Astrocyte (in vitro differentiated cells and primary cell): ENCODE data around the gene IFT43. TPM values are rescaled to one million over a fixed set of nuclear protein-coding genes. Genes with fewer than 3 reads are reported as not detected.

Experiments used
- DNase-seq: peaks from one replicate; pipeline ENCODE4 v3.0.0-alpha.2; 2010; ENCODE audit warnings: low read depth
- FAIRE-seq: peaks from 2 replicates; lab custom pipeline; 2011; peaks lifted over from hg19 to GRCh38; lab: Jason Lieb, UNC
- H2AFZ ChIP-seq: 2 replicates; pipeline ENCODE4 v1.6.0; 2012; ENCODE audit warnings: low read depth, low read length, inconsistent platforms
- H3K27ac ChIP-seq: 2 replicates; pipeline ENCODE4 v1.5.1; 2011; ENCODE audit warnings: low read depth, low read length, inconsistent platforms
- H3K27me3 ChIP-seq: 2 replicates; pipeline ENCODE4 v1.6.0; 2011; ENCODE audit warnings: low read length, inconsistent platforms; ENCODE audit not compliant: insufficient read depth
- H3K36me3 ChIP-seq: 2 replicates; pipeline ENCODE4 v1.5.1; 2011; ENCODE audit warnings: low read length, inconsistent platforms; ENCODE audit not compliant: insufficient read depth
- H3K4me1 ChIP-seq: 2 replicates; pipeline ENCODE4 v1.5.1; 2011; ENCODE audit warnings: low read length, inconsistent platforms; ENCODE audit not compliant: insufficient read depth
- H3K4me2 ChIP-seq: 2 replicates; pipeline ENCODE4 v1.6.0; 2012; ENCODE audit warnings: low read length, inconsistent platforms
- H3K4me3 ChIP-seq: 2 replicates; pipeline ENCODE4 v1.5.1; 2011; ENCODE audit warnings: low read depth, mild to moderate bottlenecking, low read length, inconsistent platforms; ENCODE audit not compliant: insufficient read depth
- H3K79me2 ChIP-seq: 2 replicates; pipeline ENCODE4 v1.6.0; 2012; ENCODE audit warnings: mild to moderate bottlenecking, low read length, inconsistent platforms; ENCODE audit not compliant: insufficient read depth
- H3K9ac ChIP-seq: 2 replicates; pipeline ENCODE4 v1.6.0; 2012; ENCODE audit warnings: mild to moderate bottlenecking, low read length, inconsistent platforms
- H3K9me3 ChIP-seq: 2 replicates; pipeline ENCODE4 v1.5.1; 2012; ENCODE audit warnings: low read depth, mild to moderate bottlenecking, low read length, inconsistent platforms; ENCODE audit not compliant: insufficient read depth
- H4K20me1 ChIP-seq: 2 replicates; pipeline ENCODE4 v1.6.0; 2012; ENCODE audit warnings: low read length, inconsistent platforms; ENCODE audit not compliant: insufficient read depth
- H3K27ac Mint-ChIP-seq: one replicate; pipeline ENCODE4 v1.8.0; 2021; ENCODE audit warnings: mild to moderate bottlenecking, mixed read lengths; ENCODE audit not compliant: unreplicated experiment
- H3K27me3 Mint-ChIP-seq: one replicate; pipeline ENCODE4 v1.8.0; 2021; ENCODE audit warnings: low read depth, mixed read lengths; ENCODE audit not compliant: unreplicated experiment
- H3K36me3 Mint-ChIP-seq: one replicate; pipeline ENCODE4 v1.8.0; 2021; ENCODE audit warnings: low read depth, mixed read lengths; ENCODE audit not compliant: unreplicated experiment
- H3K4me1 Mint-ChIP-seq: one replicate; pipeline ENCODE4 v1.8.0; 2021; ENCODE audit warnings: low read depth, mixed read lengths; ENCODE audit not compliant: unreplicated experiment
- H3K4me3 Mint-ChIP-seq: one replicate; pipeline ENCODE4 v1.8.0; 2021; ENCODE audit warnings: mild to moderate bottlenecking, moderate library complexity, mixed read lengths; ENCODE audit not compliant: unreplicated experiment
- H3K9me3 Mint-ChIP-seq: one replicate; pipeline ENCODE4 v1.8.0; 2021; ENCODE audit warnings: mild to moderate bottlenecking, mixed read lengths; ENCODE audit not compliant: unreplicated experiment
- CTCF ChIP-seq: IDR thresholded peaks from 2 replicates; pipeline ENCODE4 v1.5.1; 2011; ENCODE audit warnings: low read depth, mild to moderate bottlenecking, inconsistent platforms, low read length, moderate library complexity; ENCODE audit not compliant: insufficient read depth
- EZH2 ChIP-seq: IDR thresholded peaks from 2 replicates; pipeline ENCODE4 v1.6.1; 2012; ENCODE audit warnings: mild to moderate bottlenecking, low read length, inconsistent platforms; ENCODE audit not compliant: insufficient read depth
- total RNA-seq: library from RNA; stranded (reverse); gene quantifications from 2 replicates; pipeline ENCODE4 v1.2.1, GENCODE V29; 2021

Gene IFT43
- total RNA-seq, 1 donor from 2014 or later = 29.4 TPM

GRCh38 chr14:76125511-76125910 is 139.9 kb downstream of the IFT43 start:
- TF ChIP-seq EZH2 = no peak
- no peak for TF ChIP-seq CTCF
- Histone ChIP-seq H3K79me2 (no peaks in the 10 kb centered on the region), H3K4me3 (no peak overlapping the region), H3K9me3 (no peaks in the 10 kb centered on the region), H3K27ac (no peak overlapping the region), H3K27me3 (peaks cover 7% of the 10 kb centered on the region), H2AFZ (no peak overlapping the region), H3K4me2 (no peak overlapping the region), H3K9ac (no peak overlapping the region), H4K20me1 (no peaks in the 10 kb centered on the region), H3K4me1 (no peaks in the 10 kb centered on the region), H3K36me3 (no peaks in the 10 kb centered on the region)
- DNase-seq = no peak
- FAIRE-seq = no peak
- H3K36me3 Mint-ChIP-seq = no peaks in the 10 kb centered on the region
- peaks cover 4% of the 10 kb centered on the region for H3K9me3 Mint-ChIP-seq
- H3K4me1 Mint-ChIP-seq = no peaks in the 10 kb centered on the region
- no peak overlapping the region for H3K4me3 Mint-ChIP-seq
- H3K27me3 Mint-ChIP-seq = peaks cover 35% of the 10 kb centered on the region
- no peak overlapping the region for H3K27ac Mint-ChIP-seq

GRCh38 chr14:76126076-76126475 is 140.5 kb downstream of the IFT43 start:
- Mint-ChIP-seq H3K9me3 (peaks cover 4% of the 10 kb centered on the region), H3K4me3 (no peak overlapping the region), H3K36me3 (no peaks in the 10 kb centered on the region), H3K27ac (no peak overlapping the region), H3K4me1 (no peaks in the 10 kb centered on the region), H3K27me3 (peaks cover 41% of the 10 kb centered on the region)
- FAIRE-seq = no peak
- Histone ChIP-seq H3K27ac (no peak overlapping the region), H3K9me3 (no peaks in the 10 kb centered on the region), H4K20me1 (no peaks in the 10 kb centered on the region), H3K36me3 (no peaks in the 10 kb centered on the region), H3K4me3 (no peak overlapping the region), H3K27me3 (peaks cover 11% of the 10 kb centered on the region), H3K4me2 (no peak overlapping the region), H3K79me2 (no peaks in the 10 kb centered on the region), H3K4me1 (no peaks in the 10 kb centered on the region), H3K9ac (no peak overlapping the region), H2AFZ (no peak overlapping the region)
- no peak for TF ChIP-seq EZH2
- TF ChIP-seq CTCF = no peak
- no peak for DNase-seq

- H3K27ac Mint-ChIP-seq = no peak overlapping the region
- Histone ChIP-seq H3K36me3 (no peaks in the 10 kb centered on the region), H3K9me3 (no peaks in the 10 kb centered on the region), H2AFZ (no peak overlapping the region), H3K27ac (no peak overlapping the region), H4K20me1 (no peaks in the 10 kb centered on the region), H3K27me3 (peaks cover 34% of the 10 kb centered on the region), H3K79me2 (no peaks in the 10 kb centered on the region), H3K9ac (no peak overlapping the region), H3K4me1 (no peaks in the 10 kb centered on the region), H3K4me2 (no peak overlapping the region), H3K4me3 (no peak overlapping the region)
- TF ChIP-seq EZH2 (no peak), CTCF (no peak)
- no peaks in the 10 kb centered on the region for H3K4me1 Mint-ChIP-seq
- no peaks in the 10 kb centered on the region for H3K36me3 Mint-ChIP-seq
- DNase-seq = no peak
- H3K4me3 Mint-ChIP-seq = no peak overlapping the region
- peaks cover 1% of the 10 kb centered on the region for H3K9me3 Mint-ChIP-seq
- H3K27me3 Mint-ChIP-seq = peaks cover 61% of the 10 kb centered on the region
- FAIRE-seq = no peak
Observed at GRCh38 chr14:76129851-76130576, 144.5 kb downstream of the IFT43 start.
